Measurements from ENCODE around the gene RBM10. TPM values are rescaled to one million over a fixed set of nuclear protein-coding genes. Genes with fewer than 3 reads are reported as not detected.

The RBM10 gene
- total RNA-seq, 1 experiment from 2014 or later: 55.8 TPM

DNA sequence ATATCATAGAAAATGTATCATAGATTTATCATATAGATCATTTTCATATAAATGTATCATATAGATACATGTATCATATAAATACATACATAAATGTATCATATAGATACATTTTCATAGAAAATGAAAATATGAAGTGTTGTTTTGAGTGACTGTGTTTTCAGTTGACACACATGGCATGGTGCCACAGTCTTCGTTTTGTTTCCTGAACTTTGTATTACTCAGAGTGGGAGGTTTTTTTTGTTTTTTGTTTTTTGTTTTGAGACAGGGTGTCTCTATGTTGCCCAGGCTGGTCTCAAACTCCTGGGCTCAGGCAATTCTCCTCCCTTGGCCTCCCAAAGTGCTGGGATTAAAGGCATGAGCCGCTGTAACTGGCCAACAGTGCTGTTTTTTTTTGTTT is 3.9 kb downstream of the RBM10 start:
- Histone ChIP-seq H3K4me2 (ENCODE audit: insufficient read depth, insufficient read length, low read length) (no peak overlapping the region), H3K79me1 (ENCODE audit: insufficient read depth, low read depth, low read length, poor library complexity, severe bottlenecking) (no peaks in the 10 kb centered on the region), H2AK5ac (ENCODE audit: insufficient read length, low read length) (no peak overlapping the region), H3K79me2 (ENCODE audit: insufficient read depth, low read length) (peaks cover 24% of the 10 kb centered on the region), H4K91ac (ENCODE audit: insufficient read length, low read depth, low read length) (no peak overlapping the region), H4K5ac (ENCODE audit: insufficient read length, low read depth, low read length) (no peak overlapping the region), H3K27ac (ENCODE audit: insufficient read length, low read depth, low read length) (no peak overlapping the region), H2BK15ac (ENCODE audit: low read depth, low read length) (no peak overlapping the region), H2BK20ac (ENCODE audit: low read depth, low read length, poor library complexity, severe bottlenecking) (no peak overlapping the region), H2BK120ac (ENCODE audit: low read depth, low read length, poor library complexity, severe bottlenecking) (no peak overlapping the region), H2BK12ac (ENCODE audit: insufficient read length, low read depth, low read length) (no peak overlapping the region), H3K4me1 (ENCODE audit: insufficient read depth, low read length) (no peaks in the 10 kb centered on the region; the same call in 1 of the 2 replicates), H3K18ac (ENCODE audit: insufficient read length, low read depth, low read length) (no peak overlapping the region), H3K23me2 (ENCODE audit: insufficient read length, low read depth, low read length, poor library complexity, severe bottlenecking) (peaks cover 8% of the 10 kb centered on the region), H3T11ph (ENCODE audit: low read length) (no peak overlapping the region), H2BK5ac (ENCODE audit: insufficient read length, low read length) (no peak overlapping the region), H3K9ac (ENCODE audit: extremely low read depth, insufficient read length, low read length) (no peak overlapping the region), H3K23ac (ENCODE audit: insufficient read length, low read depth, low read length) (no peak overlapping the region), H3K9me3 (ENCODE audit: control insufficient read depth, low read depth, low read length) (no peaks in the 10 kb centered on the region), H2AFZ (ENCODE audit: low read length) (no peak overlapping the region), H3K14ac (ENCODE audit: insufficient read depth, low read length) (no peak overlapping the region), H4K20me1 (ENCODE audit: control insufficient read depth, insufficient read depth, insufficient read length) (no peaks in the 10 kb centered on the region), H3K4ac (ENCODE audit: low read depth, low read length) (no peak overlapping the region), H3K27me3 (ENCODE audit: insufficient read depth, low read length) (no peaks in the 10 kb centered on the region), H4K8ac (replicated peaks; ENCODE audit: insufficient read length, low read depth, low read length) (no peak overlapping the region), H3K56ac (ENCODE audit: insufficient read length, low read depth, low read length) (no peak overlapping the region)
- Mint-ChIP-seq H3K27ac (no peak overlapping the region), H3K36me3 (ENCODE audit: insufficient read depth in 1 of 3, low read depth in 3 of 3) (peaks cover 16 to 35% (median 26%) of the 10 kb centered on the region in 3 experiments), H3K4me1 (peaks cover 10 to 11% of the 10 kb centered on the region in 2 experiments), H3K4me3 (no peak overlapping the region), H3K27me3 (ENCODE audit: low read depth) (no peaks in the 10 kb centered on the region), H3K9me3 (peaks cover 60 to 65% of the 10 kb centered on the region in 2 experiments)
- no CpG with 5 or more reads among the region's 2 CpGs for WGBS (ENCODE audit: extremely low coverage, insufficient read length, low lambda C conversion rate)
- no peak for DNase-seq
- no peak for TF ChIP-seq CTCF (conservative IDR thresholded peaks at IDR 0.05)
